NCI-H187 (cell line): ENCODE data around the gene ZC3H6.

Experiments used
- DNase-seq, 2 experiments: peaks; one replicate each; lab custom pipeline; 2025; lab: John Stamatoyannopoulos, UW

The ZC3H6 gene

GRCh38 chr2:112275311-112275886 lies at the start of gene ZC3H6:
Gene ZC3H6, plus strand, starts transcription at chr2:112275597. Its CDS starts 398 bp downstream, at chr2:112275995.
- peak; percentile 89 to 93 for DNase-seq

GRCh38 chr2:112229348-112229747 lies 46.0 kb upstream of the ZC3H6 start:
- DNase-seq: peak; percentile 11 to 29

GRCh38 chr2:112230371-112230770 lies 45.0 kb upstream of the ZC3H6 start:
- DNase-seq: no peak

- DNase-seq: no peak
Observed at GRCh38 chr2:112239862-112240261, 35.5 kb upstream of the ZC3H6 start.

GRCh38 chr2:112242384-112242783 lies 33.0 kb upstream of the ZC3H6 start:
- DNase-seq: no peak

GRCh38 chr2:112243233-112243632 lies 32.2 kb upstream of the ZC3H6 start:
- no peak for DNase-seq

- no peak for DNase-seq
Observed at GRCh38 chr2:112244854-112245253, 30.5 kb upstream of the ZC3H6 start.

GRCh38 chr2:112251271-112251670 lies 24.1 kb upstream of the ZC3H6 start:
- no peak for DNase-seq

- DNase-seq: no peak
Observed at GRCh38 chr2:112253261-112253815, 22.1 kb upstream of the ZC3H6 start.

GRCh38 chr2:112254466-112255240 lies 20.7 kb upstream of the ZC3H6 start, which contains the start of gene ZC3H8:
Gene ZC3H8, minus strand, starts transcription at chr2:112255042. Its CDS starts 61 bp downstream, at chr2:112254981.
- peak; percentile 61 to 71 for DNase-seq

GRCh38 chr2:112255875-112256274 lies 19.5 kb upstream of the ZC3H6 start:
- DNase-seq: no peak

GRCh38 chr2:112256654-112257053 lies 18.7 kb upstream of the ZC3H6 start:
- DNase-seq: no peak

GRCh38 chr2:112257575-112257974 lies 17.8 kb upstream of the ZC3H6 start:
- no peak for DNase-seq

- DNase-seq: peak; percentile 18 to 22
Observed at GRCh38 chr2:112259509-112260294, 15.7 kb upstream of the ZC3H6 start.

- no peak for DNase-seq
Observed at GRCh38 chr2:112260295-112260625, 15.1 kb upstream of the ZC3H6 start.

- no peak for DNase-seq
Observed at GRCh38 chr2:112262876-112263275, 12.5 kb upstream of the ZC3H6 start.

- no peak for DNase-seq
Observed at GRCh38 chr2:112268547-112268946, 6.8 kb upstream of the ZC3H6 start.

GRCh38 chr2:112272669-112273068 lies 2.7 kb upstream of the ZC3H6 start:
- DNase-seq: no peak

GRCh38 chr2:112273349-112273748 lies 2.0 kb upstream of the ZC3H6 start:
- no peak for DNase-seq

GRCh38 chr2:112275887-112276773 lies 733 bp downstream of the ZC3H6 start:
- DNase-seq: peak; percentile 48 to 67

GRCh38 chr2:112276954-112277353 lies 1.6 kb downstream of the ZC3H6 start:
- DNase-seq: no peak
